HepG2 (cell line): Measurements from ENCODE around the gene CNGA3. TPM values are rescaled to one million over a fixed set of nuclear protein-coding genes. Genes with fewer than 3 reads are reported as not detected.
A peak's percentile ranks its signal among the peaks of the same experiment; 100 is the strongest.

Experiments used
- AKAP8 ChIP-seq: sonication (generic); formaldehyde crosslinking; IDR thresholded peaks from 2 replicates; pipeline ENCODE4 v1.5.1; 2020; ENCODE audit warnings: mild to moderate bottlenecking, missing genetic modification reagents
- ATM ChIP-seq: fragments of 450-650 bp; IDR thresholded peaks from 2 replicates; pipeline ENCODE4 v1.7.1; 2017; ENCODE audit warnings: mild to moderate bottlenecking, borderline replicate concordance
- EZH2 ChIP-seq: conservative IDR thresholded peaks from 2 replicates; pipeline ENCODE4 v1.6.1; 2012; ENCODE audit warnings: mild to moderate bottlenecking, low read depth, low read length, moderate library complexity
- FOXP1 ChIP-seq, 2 experiments: fragments of 450-650 bp in 1 of 2; IDR thresholded peaks; 2 replicates each; pipeline ENCODE4 v1.6.1; 2017 to 2018; ENCODE audit warnings: antibody characterized with exemption in 1 of 2
- GMEB1 ChIP-seq: sonication (generic); formaldehyde crosslinking; IDR thresholded peaks from 2 replicates; pipeline ENCODE4 v1.5.1; 2020; ENCODE audit warnings: missing genetic modification reagents, mild to moderate bottlenecking, borderline replicate concordance
- MAZ ChIP-seq, 2 experiments: sonication (generic) in 1 of 2; formaldehyde crosslinking in 1 of 2; IDR thresholded peaks; 2 replicates each; pipeline versions ENCODE4 v1.5.0 to v1.6.1; 2012 to 2020; ENCODE audit warnings: low read depth in 2 of 2, mild to moderate bottlenecking in 2 of 2, borderline replicate concordance in 1 of 2, improper control_type of control experiment in 1 of 2, low read length in 1 of 2, missing genetic modification reagents in 1 of 2, moderate library complexity in 1 of 2
- MXI1 ChIP-seq: IDR thresholded peaks from 3 replicates; pipeline ENCODE4 v1.6.1; 2012; ENCODE audit warnings: low read depth, low read length, inconsistent platforms, borderline replicate concordance
- NFAT5 ChIP-seq: sonication (generic); formaldehyde crosslinking; IDR thresholded peaks from 2 replicates; pipeline ENCODE4 v1.4.0; 2020; ENCODE audit warnings: missing genetic modification reagents
- NPAS2 ChIP-seq: sonication (generic); formaldehyde crosslinking; IDR thresholded peaks from 2 replicates; pipeline ENCODE4 v1.8.0; 2022; ENCODE audit warnings: mild to moderate bottlenecking, missing genetic modification reagents, borderline replicate concordance
- NR2F6 ChIP-seq, 2 experiments: IDR thresholded peaks; 2 replicates each; pipeline ENCODE4 v1.6.1; 2016; ENCODE audit warnings: antibody characterized with exemption in 1 of 2, mild to moderate bottlenecking in 1 of 2
- SNAPC5 ChIP-seq: sonication (generic); formaldehyde crosslinking; IDR thresholded peaks from 2 replicates; pipeline ENCODE4 v1.8.1; 2023; ENCODE audit warnings: mild to moderate bottlenecking, missing genetic modification reagents, borderline replicate concordance
- ZNF343 ChIP-seq: sonication (generic); formaldehyde crosslinking; IDR thresholded peaks from 2 replicates; pipeline ENCODE4 v1.4.0; 2020; ENCODE audit warnings: mild to moderate bottlenecking, missing genetic modification reagents
- ZNF512B ChIP-seq: sonication (generic); formaldehyde crosslinking; IDR thresholded peaks from 2 replicates; pipeline ENCODE4 v1.5.1; 2020; ENCODE audit warnings: missing genetic modification reagents, mild to moderate bottlenecking, borderline replicate concordance
- ZNF589 ChIP-seq: sonication (generic); formaldehyde crosslinking; conservative IDR thresholded peaks from 2 replicates; pipeline ENCODE4 v1.8.0; 2022; ENCODE audit warnings: mild to moderate bottlenecking, moderate library complexity, missing genetic modification reagents
- ZNF768 ChIP-seq: sonication (generic); formaldehyde crosslinking; IDR thresholded peaks from 2 replicates; pipeline ENCODE4 v1.4.0; 2020; ENCODE audit warnings: missing genetic modification reagents
- ZNF790 ChIP-seq: sonication (generic); formaldehyde crosslinking; IDR thresholded peaks from 2 replicates; pipeline ENCODE4 v1.8.0; 2022; ENCODE audit warnings: missing genetic modification reagents, mild to moderate bottlenecking, borderline replicate concordance
- ZNF83 ChIP-seq: sonication (generic); formaldehyde crosslinking; IDR thresholded peaks from 2 replicates; pipeline ENCODE4 v1.4.0; 2020; ENCODE audit warnings: missing genetic modification reagents, mild to moderate bottlenecking, borderline replicate concordance
- polyA plus RNA-seq, 8 experiments: library from polyadenylated mRNA; depleted of rRNA in 3 of 8; stranded (reverse) in 7 of 8; unstranded in 1 of 8; fragments of >200 nt; fragmentation: Illumina TruSeq in 4 of 8; extraction: Trizol in 4 of 8; gene quantifications; 2 replicates each; pipeline versions ENCODE4 v1.2.1 to v1.2.3, GENCODE V29; 2011 to 2016; ENCODE audit warnings: low read depth in 4 of 8, missing spikeins in 1 of 8, mixed read lengths in 1 of 8; ENCODE audit not compliant: insufficient read depth in 1 of 8
- total RNA-seq, 5 experiments: library from RNA; depleted of rRNA; stranded (reverse); fragments of >200 nt; fragmentation: Illumina TruSeq; extraction: Trizol; gene quantifications; 2 replicates each; pipeline ENCODE4 v1.2.3, GENCODE V29; 2016; ENCODE audit warnings: low read depth in 1 of 5

The CNGA3 gene
- total and polyA plus RNA-seq, 2 of the 13 experiments (the other 11 are each of a cell fraction or from before 2014, with no cell fraction given) = not detected

GRCh38 chr2:98444436-98445176 lies 98.3 kb downstream of the CNGA3 start, which contains the start of gene INPP4A (continued):
- TF ChIP-seq AKAP8 (CRISPR knock-in tag) (0 out of 2 replicates have a peak, but pooled peaks have one; percentile 33), EZH2 (no peak), ATM (no peak), SNAPC5 (CRISPR knock-in tag) (no peak), NR2F6 (IDR thresholded peaks at IDR 0.05) (peak; percentile 32; the same call in 1 of the 2 replicates), NR2F6 (CRISPR knock-in tag; IDR thresholded peaks at IDR 0.05) (peak; percentile 29; the same call in 1 of the 2 replicates), MXI1 (peak; percentile 52; the same call in 1 of the 3 replicates), NPAS2 (CRISPR knock-in tag) (no peak), ZNF790 (peak; percentile 64; the same call in 1 of the 2 replicates), FOXP1 (IDR thresholded peaks at IDR 0.05) (no peak), FOXP1 (CRISPR knock-in tag; IDR thresholded peaks at IDR 0.05) (no peak), ZNF83 (CRISPR knock-in tag) (no peak), ZNF768 (CRISPR knock-in tag) (no peak), NFAT5 (CRISPR knock-in tag) (peak; percentile 67; the same call in 1 of the 2 replicates), GMEB1 (no peak), ZNF589 (no peak), ZNF343 (CRISPR knock-in tag) (0 out of 2 replicates have a peak, but pooled peaks have one; percentile 44), ZNF512B (CRISPR knock-in tag) (no peak), MAZ (IDR thresholded peaks at IDR 0.05; ENCODE audit: borderline replicate concordance, low read depth, low read length) (no peak), MAZ (CRISPR knock-in tag; IDR thresholded peaks at IDR 0.05; ENCODE audit: low read depth) (peak; percentile 95)
